Skeletal muscle tissue (tissue), 4 donors: ENCODE measurements around the gene TRAPPC2. TPM values are rescaled to one million over a fixed set of nuclear protein-coding genes. Genes with fewer than 3 reads are reported as not detected.

Source experiments
- H3K27ac ChIP-seq: one replicate; pipeline ENCODE4 v1.7.0; 2013; ENCODE audit warnings: mild to moderate bottlenecking, low read depth, low read length, inconsistent platforms
- H3K27me3 ChIP-seq, 3 donors: one replicate each; pipeline ENCODE4 v1.7.0; 2013; ENCODE audit warnings: low read length in 3 of 3; ENCODE audit not compliant: control insufficient read depth in 3 of 3, insufficient read depth in 3 of 3
- H3K36me3 ChIP-seq, 3 donors: one replicate each; pipeline ENCODE4 v1.7.0; 2013; ENCODE audit warnings: low read length in 3 of 3; ENCODE audit not compliant: control insufficient read depth in 3 of 3, insufficient read depth in 3 of 3
- H3K4me1 ChIP-seq, 3 donors: one replicate each; pipeline ENCODE4 v1.7.0; 2013; ENCODE audit warnings: low read length in 3 of 3, mild to moderate bottlenecking in 3 of 3; ENCODE audit not compliant: control insufficient read depth in 3 of 3, insufficient read depth in 3 of 3
- H3K4me3 ChIP-seq, 3 donors: one replicate each; pipeline ENCODE4 v1.7.0; 2013; ENCODE audit warnings: low read length in 3 of 3
- H3K9ac ChIP-seq, 3 donors: one replicate each; pipeline ENCODE4 v1.7.0; 2013; ENCODE audit warnings: low read length in 3 of 3, mild to moderate bottlenecking in 3 of 3, moderate library complexity in 2 of 3, low read depth in 1 of 3
- H3K9me3 ChIP-seq, 3 donors: one replicate each; pipeline ENCODE4 v1.7.0; 2013; ENCODE audit warnings: low read length in 3 of 3; ENCODE audit not compliant: control insufficient read depth in 3 of 3
- total RNA-seq: library from RNA; depleted of rRNA; stranded (reverse); fragments of >200 nt; gene quantifications from one replicate; pipeline ENCODE4 v1.2.3, GENCODE V29; 2014
- donor health status: Osteomylitis.

Gene TRAPPC2
- total RNA-seq, 1 donor from 2014 or later = 9.9 TPM

- Histone ChIP-seq H3K9me3 (no peaks in the 10 kb centered on the region), H3K4me3 (no peak overlapping the region), H3K9ac (no peak overlapping the region), H3K27me3 (no peaks in the 10 kb centered on the region), H3K4me1 (peaks cover 0 to 3% (median 0%) of the 10 kb centered on the region in 3 donors), H3K36me3 (peaks cover 0 to 7% (median 5%) of the 10 kb centered on the region in 3 donors), H3K27ac (no peak overlapping the region)
These were observed 72.0 kb downstream of the TRAPPC2 start for GRCh38 chrX:13662355-13662791.

Other genes with a start within 250 kb of the TRAPPC2 start
- gene EGFL6, start 165.0 kb downstream of the TRAPPC2 start, total RNA-seq = 36.0 TPM
- gene TCEANC, start 81.5 kb downstream of the TRAPPC2 start, total RNA-seq = 14.1 TPM
- gene RAB9A, start 45.5 kb downstream of the TRAPPC2 start, total RNA-seq = 19.3 TPM
- 7.3 TPM for gene OFD1, start 128 bp upstream of the TRAPPC2 start, total RNA-seq
- 18.8 TPM for gene GPM6B, start 82.5 kb upstream of the TRAPPC2 start, total RNA-seq